GM12878 (cell line): ENCODE measurements around the gene SLC38A4. TPM values are rescaled to one million over a fixed set of nuclear protein-coding genes. Genes with fewer than 3 reads are reported as not detected.

ENCODE experiments used
- BCLAF1 ChIP-seq: fragments of 450-650 bp; IDR thresholded peaks from 2 replicates; pipeline ENCODE4 v1.6.1; 2017; ENCODE audit warnings: antibody characterized with exemption, mild to moderate bottlenecking, moderate library complexity
- MYC ChIP-seq: IDR thresholded peaks from 2 replicates; pipeline ENCODE4 v1.6.1; 2011; ENCODE audit warnings: mild to moderate bottlenecking, low read length, moderate library complexity, inconsistent platforms; ENCODE audit not compliant: insufficient read depth, insufficient replicate concordance, insufficient read length, severe bottlenecking
- PML ChIP-seq: IDR thresholded peaks from 2 replicates; pipeline ENCODE4 v1.6.1; 2012; ENCODE audit warnings: low read length, inconsistent platforms
- TCF7 ChIP-seq: IDR thresholded peaks from 2 replicates; pipeline ENCODE4 v1.6.1; 2014; ENCODE audit warnings: antibody characterized with exemption, borderline replicate concordance
- polyA plus RNA-seq, 11 experiments: library from polyadenylated mRNA; depleted of rRNA in 4 of 11; unstranded in 6 of 11; stranded (reverse) in 5 of 11; fragments of >200 nt; fragmentation: Nextera tagmentation in 4 of 11; fragmentation: Illumina TruSeq in 1 of 11; extraction: Ambion mirVana in 4 of 11; extraction: Trizol in 1 of 11; gene quantifications; 1 replicate in 1 of 11; 2 replicates in 10 of 11; pipeline versions ENCODE4 v1.2.1 to v1.2.3, GENCODE V29; 2011 to 2016; ENCODE audit warnings: inconsistent platforms in 2 of 11, missing spikeins in 2 of 11, low read depth in 1 of 11
- total RNA-seq, 4 experiments: library from RNA; depleted of rRNA in 3 of 4; stranded (reverse); fragments of >200 nt in 3 of 4; fragmentation: Illumina TruSeq in 1 of 4; extraction: Trizol in 1 of 4; gene quantifications; 2 replicates each; pipeline versions ENCODE4 v1.2.1 to v1.2.3, GENCODE V29; 2013 to 2021
- TF ChIP-seq, protein P1 (sequence below): fragments of 450-650 bp; formaldehyde crosslinking; IDR thresholded peaks from 2 replicates; pipeline ENCODE4 v1.5.0; 2022; ENCODE audit warnings: mild to moderate bottlenecking, missing genetic modification characterization
- TF ChIP-seq, protein P2 (sequence below), 3 experiments: IDR thresholded peaks in 2 of 3; conservative IDR thresholded peaks in 1 of 3; 2 replicates each; pipeline ENCODE4 v1.5.1; 2011; ENCODE audit warnings: low read depth in 3 of 3, low read length in 3 of 3, mild to moderate bottlenecking in 3 of 3, control low read depth in 2 of 3, moderate library complexity in 2 of 3, inconsistent platforms in 1 of 3, mixed read lengths in 1 of 3; ENCODE audit not compliant: control insufficient read depth in 2 of 3, insufficient read depth in 1 of 3; ENCODE audit errors: extremely low read depth in 1 of 3

Gene SLC38A4
- total and polyA plus RNA-seq, 10 of the 15 experiments (the other 5 are each of a cell fraction or from before 2014, with no cell fraction given), result 0.04 to 0.52 (median 0.13) TPM; not detected in 2

DNA sequence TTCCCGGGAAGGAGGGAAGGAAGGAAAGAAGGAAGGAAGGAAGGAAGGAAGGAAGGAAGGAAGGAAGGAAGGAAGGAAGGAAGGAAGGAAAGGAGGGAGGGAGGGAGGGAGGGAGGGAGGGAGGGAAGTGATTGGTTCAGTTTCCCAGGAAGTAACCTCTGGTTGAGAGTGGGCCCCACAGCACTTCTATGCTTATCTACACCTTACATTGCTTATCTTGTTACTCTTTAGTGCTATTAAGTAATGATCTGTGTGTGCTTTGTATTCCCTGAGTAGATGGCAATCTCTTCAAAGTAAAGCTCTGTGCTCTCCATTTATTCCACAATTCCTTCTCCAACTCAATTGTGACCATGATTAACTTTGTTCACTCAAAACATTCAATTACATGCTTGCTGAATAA is 74.6 kb downstream of the SLC38A4 start (continued):
- TF ChIP-seq, protein P1, sequence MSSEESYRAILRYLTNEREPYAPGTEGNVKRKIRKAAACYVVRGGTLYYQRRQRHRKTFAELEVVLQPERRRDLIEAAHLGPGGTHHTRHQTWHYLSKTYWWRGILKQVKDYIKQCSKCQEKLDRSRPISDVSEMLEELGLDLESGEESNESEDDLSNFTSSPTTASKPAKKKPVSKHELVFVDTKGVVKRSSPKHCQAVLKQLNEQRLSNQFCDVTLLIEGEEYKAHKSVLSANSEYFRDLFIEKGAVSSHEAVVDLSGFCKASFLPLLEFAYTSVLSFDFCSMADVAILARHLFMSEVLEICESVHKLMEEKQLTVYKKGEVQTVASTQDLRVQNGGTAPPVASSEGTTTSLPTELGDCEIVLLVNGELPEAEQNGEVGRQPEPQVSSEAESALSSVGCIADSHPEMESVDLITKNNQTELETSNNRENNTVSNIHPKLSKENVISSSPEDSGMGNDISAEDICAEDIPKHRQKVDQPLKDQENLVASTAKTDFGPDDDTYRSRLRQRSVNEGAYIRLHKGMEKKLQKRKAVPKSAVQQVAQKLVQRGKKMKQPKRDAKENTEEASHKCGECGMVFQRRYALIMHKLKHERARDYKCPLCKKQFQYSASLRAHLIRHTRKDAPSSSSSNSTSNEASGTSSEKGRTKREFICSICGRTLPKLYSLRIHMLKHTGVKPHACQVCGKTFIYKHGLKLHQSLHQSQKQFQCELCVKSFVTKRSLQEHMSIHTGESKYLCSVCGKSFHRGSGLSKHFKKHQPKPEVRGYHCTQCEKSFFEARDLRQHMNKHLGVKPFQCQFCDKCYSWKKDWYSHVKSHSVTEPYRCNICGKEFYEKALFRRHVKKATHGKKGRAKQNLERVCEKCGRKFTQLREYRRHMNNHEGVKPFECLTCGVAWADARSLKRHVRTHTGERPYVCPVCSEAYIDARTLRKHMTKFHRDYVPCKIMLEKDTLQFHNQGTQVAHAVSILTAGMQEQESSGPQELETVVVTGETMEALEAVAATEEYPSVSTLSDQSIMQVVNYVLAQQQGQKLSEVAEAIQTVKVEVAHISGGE (CRISPR knock-in tag), result no peak
- TF ChIP-seq, protein P2, sequence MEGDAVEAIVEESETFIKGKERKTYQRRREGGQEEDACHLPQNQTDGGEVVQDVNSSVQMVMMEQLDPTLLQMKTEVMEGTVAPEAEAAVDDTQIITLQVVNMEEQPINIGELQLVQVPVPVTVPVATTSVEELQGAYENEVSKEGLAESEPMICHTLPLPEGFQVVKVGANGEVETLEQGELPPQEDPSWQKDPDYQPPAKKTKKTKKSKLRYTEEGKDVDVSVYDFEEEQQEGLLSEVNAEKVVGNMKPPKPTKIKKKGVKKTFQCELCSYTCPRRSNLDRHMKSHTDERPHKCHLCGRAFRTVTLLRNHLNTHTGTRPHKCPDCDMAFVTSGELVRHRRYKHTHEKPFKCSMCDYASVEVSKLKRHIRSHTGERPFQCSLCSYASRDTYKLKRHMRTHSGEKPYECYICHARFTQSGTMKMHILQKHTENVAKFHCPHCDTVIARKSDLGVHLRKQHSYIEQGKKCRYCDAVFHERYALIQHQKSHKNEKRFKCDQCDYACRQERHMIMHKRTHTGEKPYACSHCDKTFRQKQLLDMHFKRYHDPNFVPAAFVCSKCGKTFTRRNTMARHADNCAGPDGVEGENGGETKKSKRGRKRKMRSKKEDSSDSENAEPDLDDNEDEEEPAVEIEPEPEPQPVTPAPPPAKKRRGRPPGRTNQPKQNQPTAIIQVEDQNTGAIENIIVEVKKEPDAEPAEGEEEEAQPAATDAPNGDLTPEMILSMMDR (IDR thresholded peaks at IDR 0.05 in 2 of 3, conservative IDR thresholded peaks at IDR 0.05 in 1 of 3; ENCODE audit: control insufficient read depth in 2 of 3, extremely low read depth in 1 of 3, insufficient read depth in 1 of 3, low read depth in 3 of 3, low read length in 3 of 3), result no peak
- TF ChIP-seq PML (no peak), MYC (no peak), BCLAF1 (no peak), TCF7 (no peak)
